Dendritic cell treated with granulocyte-macrophage colony-stimulating factor and Interleukin-4, amounts not matched to agents 40 ng/mL and 50 ng/mL, for 4 days (primary cell): Measurements from ENCODE around the gene SLC30A2.

ENCODE experiments used
- H3K27ac Mint-ChIP-seq: one replicate; pipeline ENCODE4 v1.8.0; 2022; ENCODE audit warnings: mild to moderate bottlenecking, mixed read lengths
- H3K27me3 Mint-ChIP-seq: one replicate; pipeline ENCODE4 v1.8.0; 2022; ENCODE audit warnings: mild to moderate bottlenecking, mixed read lengths
- H3K36me3 Mint-ChIP-seq: one replicate; pipeline ENCODE4 v1.8.0; 2022; ENCODE audit warnings: low read depth, mixed read lengths
- H3K4me1 Mint-ChIP-seq: one replicate; pipeline ENCODE4 v1.8.0; 2022; ENCODE audit warnings: low read depth, mixed read lengths
- H3K4me3 Mint-ChIP-seq: one replicate; pipeline ENCODE4 v1.8.0; 2022; ENCODE audit warnings: mild to moderate bottlenecking, moderate library complexity, mixed read lengths
- H3K9me3 Mint-ChIP-seq: one replicate; pipeline ENCODE4 v1.8.0; 2022; ENCODE audit warnings: mixed read lengths
- intact Hi-C: fragments of 100-400 bp; cut with micrococcal nuclease; formaldehyde crosslinking; loops from one replicate; pipeline ENCODE4 v1.15.0; 2022

SLC30A2 gene

DNA sequence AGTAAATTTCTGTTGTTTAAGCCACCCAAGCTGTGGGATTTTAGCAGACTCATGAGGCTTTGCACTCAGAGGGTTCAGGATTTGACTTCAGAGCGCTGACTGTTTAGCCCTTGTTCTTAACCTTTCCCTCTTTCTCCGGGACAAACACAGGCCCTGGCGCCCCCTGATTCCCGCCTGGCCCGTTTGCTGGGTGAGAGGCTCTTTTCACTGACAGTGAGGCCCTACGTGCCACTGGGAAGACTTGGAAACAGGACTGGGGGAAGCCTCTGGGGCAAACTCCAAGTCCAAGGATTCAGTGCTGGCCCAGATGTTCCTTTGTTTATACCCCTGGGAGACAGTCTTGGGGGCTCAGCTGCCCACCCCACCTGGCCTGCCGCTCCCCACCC is 33.3 kb upstream of the SLC30A2 start:
- Mint-ChIP-seq H3K27me3 (peaks cover 27% of the 10 kb centered on the region), H3K4me3 (no peak overlapping the region)

DNA sequence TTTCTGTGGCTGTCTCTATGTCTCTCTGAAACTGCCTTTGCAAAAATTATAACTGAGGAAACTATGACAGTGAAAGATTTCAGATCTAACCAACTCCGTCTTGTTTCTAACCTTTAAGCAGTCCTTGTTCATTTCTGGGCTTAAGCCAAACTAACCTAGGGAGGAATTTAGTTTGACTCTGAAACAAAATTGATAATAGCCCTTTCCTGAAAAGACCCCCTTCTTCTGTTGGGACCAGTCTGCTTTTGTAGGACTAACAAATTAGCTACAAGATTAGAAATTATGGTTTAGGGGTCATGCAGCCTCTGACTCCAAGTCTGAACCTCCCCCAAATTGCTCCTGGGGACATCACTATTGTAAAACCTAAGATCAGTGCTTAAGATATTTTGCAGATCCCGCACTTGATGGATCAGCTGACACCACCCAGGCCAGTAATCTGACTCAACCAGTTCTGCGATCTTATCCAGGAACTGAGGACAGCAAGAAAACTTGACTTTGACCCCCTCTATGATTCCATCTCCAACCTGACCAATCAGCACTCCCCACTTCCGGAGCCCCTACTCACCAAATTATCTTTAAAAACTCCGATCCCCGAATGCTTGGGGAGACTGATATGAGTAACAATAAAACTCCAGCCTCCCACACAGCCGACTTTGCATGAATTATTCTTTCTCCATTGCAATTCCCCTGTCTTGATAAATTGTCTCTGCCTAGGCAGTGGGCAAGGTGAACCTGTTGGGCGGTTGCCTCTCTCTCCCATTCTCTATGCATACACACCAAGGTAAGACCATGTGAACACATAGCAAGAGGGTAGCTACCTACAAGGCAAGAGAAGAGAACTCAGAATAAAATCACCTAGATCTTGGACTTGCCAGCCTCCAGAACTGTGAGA is 32.6 kb upstream of the SLC30A2 start:
- H3K9me3 Mint-ChIP-seq: no peaks in the 10 kb centered on the region
- H3K27ac Mint-ChIP-seq: no peak overlapping the region
- H3K36me3 Mint-ChIP-seq: no peaks in the 10 kb centered on the region
- H3K4me1 Mint-ChIP-seq: no peaks in the 10 kb centered on the region
- H3K4me3 Mint-ChIP-seq: no peak overlapping the region
- intact Hi-C loops: no loop called here
- peaks cover 28% of the 10 kb centered on the region for H3K27me3 Mint-ChIP-seq

More for the DNA sequence above, 33.3 kb upstream of the SLC30A2 start:
- Mint-ChIP-seq H3K36me3 (no peaks in the 10 kb centered on the region), H3K4me1 (no peaks in the 10 kb centered on the region), H3K9me3 (no peaks in the 10 kb centered on the region), H3K27ac (no peak overlapping the region)
- intact Hi-C loops: no loop called here

DNA sequence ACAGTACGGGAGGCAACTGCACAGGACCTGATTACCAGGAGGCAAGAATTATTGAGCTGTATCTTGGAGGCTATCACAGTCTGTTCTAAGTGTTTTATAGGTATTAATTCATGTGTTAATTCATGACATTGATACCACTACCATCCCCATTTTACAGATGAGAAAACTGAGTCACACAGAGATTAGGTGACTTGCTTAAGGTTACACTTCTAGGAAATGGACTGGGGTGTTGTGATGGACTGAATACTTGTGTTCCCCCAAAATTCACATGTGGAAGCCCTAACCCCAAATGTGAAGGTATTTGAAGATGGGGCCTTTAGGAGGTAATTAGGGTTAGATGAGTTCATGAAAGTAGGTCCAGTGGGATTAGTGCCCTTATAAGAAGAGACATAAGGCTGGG is 31.6 kb upstream of the SLC30A2 start:
- no peaks in the 10 kb centered on the region for H3K9me3 Mint-ChIP-seq
- no peak overlapping the region for H3K27ac Mint-ChIP-seq
- H3K27me3 Mint-ChIP-seq: peaks cover 26% of the 10 kb centered on the region
- no peak overlapping the region for H3K4me3 Mint-ChIP-seq
- no peaks in the 10 kb centered on the region for H3K4me1 Mint-ChIP-seq
- H3K36me3 Mint-ChIP-seq: no peaks in the 10 kb centered on the region
- intact Hi-C loops: no loop called here

DNA sequence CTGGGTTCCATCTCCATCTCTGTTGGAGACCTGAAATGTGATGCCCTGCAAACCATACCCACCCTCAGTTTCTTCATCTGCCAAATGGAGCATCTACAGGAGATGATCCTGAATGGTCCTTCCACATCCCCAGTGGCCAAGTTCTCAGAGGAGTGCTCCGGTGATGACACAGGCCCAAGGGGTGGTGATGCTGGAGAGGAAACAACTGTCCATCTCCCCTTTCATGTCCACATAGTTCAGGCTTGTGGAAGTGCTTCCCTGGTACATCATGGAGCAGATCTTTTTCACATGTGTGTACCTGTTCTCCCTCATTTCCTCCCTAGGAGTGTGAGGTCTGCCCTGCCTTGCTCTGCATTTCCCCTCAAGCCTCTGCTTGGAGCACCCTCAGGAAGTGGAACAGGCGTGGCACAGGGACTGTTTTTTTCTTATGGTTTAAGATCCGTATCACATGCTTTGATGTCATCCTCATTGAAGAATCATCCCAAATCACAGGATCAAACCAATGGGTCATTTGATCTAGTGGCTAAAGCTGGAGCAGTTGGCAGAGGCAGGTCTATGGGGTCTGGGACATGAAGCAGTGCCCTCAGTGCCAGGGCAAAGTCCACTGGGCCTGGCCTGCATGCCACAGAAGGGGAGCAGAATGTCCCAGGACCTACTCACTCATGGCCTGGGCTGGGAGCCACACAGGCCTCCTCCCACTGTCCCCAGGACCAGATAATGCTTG is 29.7 kb upstream of the SLC30A2 start:
- no peak overlapping the region for H3K4me3 Mint-ChIP-seq
- H3K27me3 Mint-ChIP-seq: peaks cover 31% of the 10 kb centered on the region
- no peaks in the 10 kb centered on the region for H3K36me3 Mint-ChIP-seq
- intact Hi-C loops: no loop called here
- no peak overlapping the region for H3K27ac Mint-ChIP-seq
- no peaks in the 10 kb centered on the region for H3K9me3 Mint-ChIP-seq
- no peaks in the 10 kb centered on the region for H3K4me1 Mint-ChIP-seq

DNA sequence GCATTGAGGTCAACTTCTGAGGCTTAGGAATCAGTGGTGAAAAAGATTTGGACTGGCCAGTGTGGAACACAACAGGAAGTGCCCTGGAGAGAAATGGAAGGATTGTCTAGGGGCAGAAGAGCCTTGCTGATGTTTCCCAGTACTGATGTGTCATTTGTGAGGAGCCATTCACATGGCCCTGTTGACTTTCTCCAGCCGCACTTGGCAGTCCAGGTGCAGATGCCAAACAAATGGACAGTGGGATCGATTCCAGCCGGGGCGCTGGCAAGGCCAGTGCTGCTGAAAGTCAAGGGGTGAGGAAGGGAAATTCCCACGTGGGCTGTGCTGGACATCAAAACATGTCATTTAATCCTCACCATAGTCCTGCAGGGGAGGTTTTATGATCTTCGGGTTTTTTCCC is 26.4 kb upstream of the SLC30A2 start:
- H3K9me3 Mint-ChIP-seq: no peaks in the 10 kb centered on the region
- no peak overlapping the region for H3K27ac Mint-ChIP-seq
- H3K4me3 Mint-ChIP-seq: no peak overlapping the region
- no peaks in the 10 kb centered on the region for H3K4me1 Mint-ChIP-seq
- intact Hi-C loops: no loop called here
- peaks cover 43% of the 10 kb centered on the region for H3K27me3 Mint-ChIP-seq
- H3K36me3 Mint-ChIP-seq: no peaks in the 10 kb centered on the region

DNA sequence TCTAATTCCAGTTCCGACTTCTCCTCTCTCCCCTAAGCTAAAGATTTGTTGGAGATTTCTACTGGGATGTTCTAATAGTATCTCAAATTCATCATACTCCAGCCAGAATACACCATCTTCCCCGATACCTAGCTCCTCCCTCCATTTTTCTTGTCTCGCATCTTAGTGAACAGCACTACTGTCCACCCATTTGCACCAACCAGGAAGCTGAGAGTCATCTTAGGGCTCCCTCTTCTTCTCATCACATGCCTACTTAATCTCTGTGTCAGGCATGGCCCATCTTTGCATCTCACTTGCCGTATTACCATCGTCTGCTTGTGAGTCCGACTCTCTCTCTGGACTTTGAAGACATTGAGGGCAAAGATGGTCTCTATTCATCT is 25.0 kb upstream of the SLC30A2 start:
- H3K27ac Mint-ChIP-seq: no peak overlapping the region
- H3K4me3 Mint-ChIP-seq: no peak overlapping the region
- intact Hi-C loops: no loop called here
- no peaks in the 10 kb centered on the region for H3K36me3 Mint-ChIP-seq
- peaks cover 47% of the 10 kb centered on the region for H3K27me3 Mint-ChIP-seq
- no peaks in the 10 kb centered on the region for H3K9me3 Mint-ChIP-seq
- no peaks in the 10 kb centered on the region for H3K4me1 Mint-ChIP-seq

DNA sequence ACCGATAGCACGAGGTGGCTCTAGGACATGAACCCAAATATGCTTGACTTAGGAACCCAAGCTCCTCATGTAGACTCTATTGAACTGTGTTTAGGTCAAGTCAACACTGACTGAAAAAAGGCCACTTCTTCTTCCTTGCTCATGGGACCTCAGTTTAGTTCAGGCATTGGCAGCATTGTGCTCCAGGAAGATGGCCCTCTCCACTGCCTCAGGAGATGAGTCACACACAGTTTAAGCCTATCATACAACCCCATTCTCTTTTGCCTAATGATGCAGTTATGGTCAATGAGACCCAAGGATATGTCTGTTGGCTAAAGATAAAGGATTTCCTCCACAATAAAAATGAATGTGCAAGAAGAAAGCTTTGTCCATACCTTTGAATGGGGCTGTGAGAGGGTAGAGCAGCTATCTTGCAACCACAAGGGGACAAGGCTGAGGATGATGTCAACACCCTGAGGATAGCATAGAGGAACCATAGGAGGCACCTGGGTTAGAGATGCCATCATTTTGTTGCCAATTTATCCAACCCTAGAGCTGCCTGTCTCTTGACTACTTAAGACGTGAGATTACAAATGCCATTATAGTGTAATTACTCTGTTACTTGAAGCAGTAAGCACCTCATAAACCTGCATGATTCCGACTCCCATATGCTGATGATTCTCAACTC is 24.5 kb upstream of the SLC30A2 start:
- Mint-ChIP-seq H3K27ac (no peak overlapping the region), H3K4me1 (no peaks in the 10 kb centered on the region), H3K36me3 (no peaks in the 10 kb centered on the region), H3K27me3 (peaks cover 47% of the 10 kb centered on the region), H3K4me3 (no peak overlapping the region), H3K9me3 (no peaks in the 10 kb centered on the region)
- intact Hi-C loops: no loop called here

DNA sequence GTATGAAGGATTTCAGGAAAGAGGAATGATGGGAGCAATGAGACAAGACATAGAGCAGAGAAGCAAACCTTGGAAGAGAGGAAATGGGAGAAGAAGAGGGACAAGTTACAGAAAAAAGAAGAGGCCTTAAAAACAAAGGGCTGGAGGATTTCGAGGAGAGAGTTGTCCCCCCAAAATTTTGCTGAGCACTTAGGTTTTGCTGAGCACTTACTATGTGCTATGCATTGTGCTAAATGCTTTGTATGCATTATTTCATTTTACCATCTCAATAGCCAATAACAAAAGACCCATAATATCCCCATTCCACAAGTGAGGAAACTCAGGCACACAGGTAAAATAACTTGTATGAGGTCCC is 24.0 kb upstream of the SLC30A2 start:
- intact Hi-C loops: no loop called here
- Mint-ChIP-seq H3K36me3 (no peaks in the 10 kb centered on the region), H3K27ac (no peak overlapping the region), H3K27me3 (peaks cover 45% of the 10 kb centered on the region), H3K4me1 (no peaks in the 10 kb centered on the region), H3K9me3 (no peaks in the 10 kb centered on the region), H3K4me3 (no peak overlapping the region)

DNA sequence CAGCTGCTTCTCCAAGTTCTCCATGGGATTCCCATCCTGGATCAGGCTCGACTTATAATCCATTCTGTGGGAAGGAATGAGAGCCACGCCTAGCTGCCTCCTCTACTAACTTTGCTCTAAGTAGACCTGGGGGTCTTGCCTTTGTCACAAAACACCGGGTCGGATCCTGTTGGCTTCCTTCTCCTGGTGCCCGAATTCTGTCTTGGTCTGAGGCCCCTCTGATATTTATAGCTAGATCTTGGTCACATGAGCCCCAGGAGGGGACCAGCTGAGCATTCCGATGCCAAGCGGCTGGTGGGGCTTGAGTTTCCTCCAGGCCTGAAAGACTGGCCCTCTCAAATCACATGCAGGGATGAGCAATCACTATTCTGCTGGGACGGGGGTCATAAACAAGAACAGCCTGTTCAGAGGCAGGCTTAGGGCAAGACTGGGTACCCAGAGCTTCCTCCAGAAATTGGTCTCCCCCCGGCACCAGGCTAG is 21.6 kb upstream of the SLC30A2 start, which contains the start of gene TRIM63:
TRIM63 (minus strand) TSS at position 199 of the 480 bp plus-strand sequence; CDS start at position 63, 136 bp downstream.
- intact Hi-C loops: no loop called here
- Mint-ChIP-seq H3K9me3 (no peaks in the 10 kb centered on the region), H3K27me3 (peaks cover 40% of the 10 kb centered on the region), H3K27ac (no peak within 1 kb of the TSS), H3K4me1 (no peaks in the 10 kb centered on the region), H3K36me3 (no peaks in the 10 kb centered on the region), H3K4me3 (no peak within 1 kb of the TSS)

DNA sequence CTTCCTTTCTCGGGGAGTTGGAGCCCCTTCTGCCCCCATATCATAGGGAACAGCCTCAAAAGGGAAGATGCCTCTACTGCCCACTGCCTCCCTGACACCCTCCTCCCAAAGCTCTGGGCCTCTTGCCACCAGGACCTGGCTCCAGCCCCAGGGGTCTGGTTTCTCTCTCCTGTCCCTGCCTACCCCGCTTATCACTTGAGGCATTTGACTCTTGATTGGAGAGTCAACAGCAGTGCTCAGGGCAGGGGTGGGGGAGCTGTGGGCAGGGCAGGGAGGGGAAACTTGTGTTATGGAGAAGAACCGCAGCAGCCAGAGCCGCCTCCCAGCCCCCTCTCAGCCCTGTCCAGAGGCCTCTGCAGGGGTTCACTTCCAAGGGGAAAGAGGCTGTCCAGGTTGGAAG is 20.9 kb upstream of the SLC30A2 start:
- H3K4me3 Mint-ChIP-seq: no peak overlapping the region
- no peaks in the 10 kb centered on the region for H3K4me1 Mint-ChIP-seq

DNA sequence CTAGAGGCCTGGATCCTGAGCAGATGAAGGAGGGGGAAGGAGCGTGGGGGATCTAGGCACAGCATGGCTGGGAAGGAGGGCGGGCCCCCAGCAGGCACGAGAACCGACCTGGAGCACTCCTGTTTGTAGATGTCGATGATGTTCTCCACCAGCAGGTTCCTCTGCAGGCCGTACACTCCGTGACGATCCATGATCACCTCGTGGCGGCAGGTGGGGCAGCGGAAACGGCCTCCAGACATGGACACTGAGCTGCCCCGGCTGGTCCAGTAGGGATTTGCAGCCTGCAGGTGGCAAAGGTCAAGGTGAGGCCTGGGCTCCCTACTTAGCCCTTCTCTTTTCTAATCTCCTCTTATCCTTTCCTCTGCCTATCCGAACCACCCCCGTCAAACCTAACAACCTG is 20.2 kb upstream of the SLC30A2 start:
- intact Hi-C loops: no loop called here
- no peaks in the 10 kb centered on the region for H3K9me3 Mint-ChIP-seq
- no peak overlapping the region for H3K4me3 Mint-ChIP-seq
- H3K36me3 Mint-ChIP-seq: no peaks in the 10 kb centered on the region
- no peak overlapping the region for H3K27ac Mint-ChIP-seq
- H3K4me1 Mint-ChIP-seq: no peaks in the 10 kb centered on the region
- peaks cover 34% of the 10 kb centered on the region for H3K27me3 Mint-ChIP-seq

More for the DNA sequence above, 20.9 kb upstream of the SLC30A2 start:
- H3K36me3 Mint-ChIP-seq: no peaks in the 10 kb centered on the region
- H3K27me3 Mint-ChIP-seq: peaks cover 37% of the 10 kb centered on the region
- no peaks in the 10 kb centered on the region for H3K9me3 Mint-ChIP-seq
- no peak overlapping the region for H3K27ac Mint-ChIP-seq
- intact Hi-C loops: no loop called here

DNA sequence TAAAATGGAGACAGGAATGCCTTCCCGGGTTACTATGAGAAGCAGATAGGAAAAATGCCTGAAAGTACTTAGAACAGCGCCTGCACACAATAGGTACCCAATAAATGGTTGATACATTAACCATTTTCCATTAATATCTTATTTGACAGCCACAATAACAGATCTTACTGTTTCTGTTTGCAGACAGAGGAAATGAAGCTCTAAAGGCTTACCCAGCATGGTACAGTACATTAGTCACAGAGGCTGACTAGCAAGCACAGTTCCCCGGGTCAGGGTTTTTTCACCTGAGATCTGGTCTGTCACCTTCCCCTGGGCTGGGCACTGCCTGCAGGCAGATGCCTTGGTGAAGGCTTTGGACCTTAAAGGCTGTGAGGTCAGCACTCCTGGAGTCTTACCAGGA is 18.6 kb upstream of the SLC30A2 start:
- Mint-ChIP-seq H3K4me3 (no peak overlapping the region), H3K27ac (no peak overlapping the region), H3K27me3 (peaks cover 34% of the 10 kb centered on the region), H3K4me1 (no peaks in the 10 kb centered on the region), H3K36me3 (no peaks in the 10 kb centered on the region), H3K9me3 (no peaks in the 10 kb centered on the region)
- intact Hi-C loops: no loop called here

DNA sequence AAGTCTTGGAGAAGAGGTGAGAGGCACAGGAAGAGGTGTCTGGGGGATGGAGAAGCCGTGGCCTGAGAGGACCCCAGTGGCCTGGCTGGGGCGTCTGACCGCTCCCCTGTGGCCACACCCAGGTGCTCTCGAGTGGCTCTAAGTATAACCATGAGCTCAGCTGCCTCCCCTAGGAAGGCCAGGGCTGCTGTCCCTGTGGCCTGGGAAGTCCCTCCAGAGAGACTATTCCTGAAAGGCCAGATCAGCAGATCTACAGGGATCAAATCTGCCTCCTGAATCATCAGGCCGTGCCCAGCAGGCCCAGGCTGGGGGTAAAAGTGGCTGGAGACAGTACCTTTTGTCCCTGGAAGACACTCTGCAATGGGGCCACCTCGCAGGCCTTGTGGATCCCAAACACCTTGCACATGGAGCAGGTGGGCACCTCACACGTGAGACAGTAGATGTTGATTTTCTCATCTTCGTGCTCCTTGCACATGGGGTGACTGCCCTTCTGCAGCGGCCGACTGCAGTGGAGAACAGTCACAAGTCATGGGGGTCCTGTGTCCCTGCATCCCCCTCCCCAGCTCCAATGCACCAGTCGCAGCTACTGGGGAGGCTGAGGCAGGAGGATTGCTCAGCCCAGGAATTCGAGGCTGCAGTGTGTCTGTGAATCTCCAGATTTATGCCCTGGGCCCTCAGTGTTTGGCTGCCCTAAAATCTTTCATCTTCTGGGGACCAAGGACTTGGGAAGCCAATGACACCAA is 15.1 kb upstream of the SLC30A2 start:
- Mint-ChIP-seq H3K4me3 (no peak overlapping the region), H3K4me1 (no peaks in the 10 kb centered on the region)

More for the DNA sequence above, 15.1 kb upstream of the SLC30A2 start:
- no peaks in the 10 kb centered on the region for H3K36me3 Mint-ChIP-seq
- no peaks in the 10 kb centered on the region for H3K9me3 Mint-ChIP-seq
- intact Hi-C loops: no loop called here
- peaks cover 38% of the 10 kb centered on the region for H3K27me3 Mint-ChIP-seq
- no peak overlapping the region for H3K27ac Mint-ChIP-seq
